ENCODE results near the gene HHIPL1. TPM values are rescaled to one million over a fixed set of nuclear protein-coding genes. Genes with fewer than 3 reads are reported as not detected.

Gene HHIPL1
- polyA plus RNA-seq (2013, experiment 1 of 2; ENCODE audit: insufficient read length), result 3.8 TPM
- 4.1 TPM for polyA plus RNA-seq (2013, experiment 2 of 2; ENCODE audit: insufficient read length)

DNA sequence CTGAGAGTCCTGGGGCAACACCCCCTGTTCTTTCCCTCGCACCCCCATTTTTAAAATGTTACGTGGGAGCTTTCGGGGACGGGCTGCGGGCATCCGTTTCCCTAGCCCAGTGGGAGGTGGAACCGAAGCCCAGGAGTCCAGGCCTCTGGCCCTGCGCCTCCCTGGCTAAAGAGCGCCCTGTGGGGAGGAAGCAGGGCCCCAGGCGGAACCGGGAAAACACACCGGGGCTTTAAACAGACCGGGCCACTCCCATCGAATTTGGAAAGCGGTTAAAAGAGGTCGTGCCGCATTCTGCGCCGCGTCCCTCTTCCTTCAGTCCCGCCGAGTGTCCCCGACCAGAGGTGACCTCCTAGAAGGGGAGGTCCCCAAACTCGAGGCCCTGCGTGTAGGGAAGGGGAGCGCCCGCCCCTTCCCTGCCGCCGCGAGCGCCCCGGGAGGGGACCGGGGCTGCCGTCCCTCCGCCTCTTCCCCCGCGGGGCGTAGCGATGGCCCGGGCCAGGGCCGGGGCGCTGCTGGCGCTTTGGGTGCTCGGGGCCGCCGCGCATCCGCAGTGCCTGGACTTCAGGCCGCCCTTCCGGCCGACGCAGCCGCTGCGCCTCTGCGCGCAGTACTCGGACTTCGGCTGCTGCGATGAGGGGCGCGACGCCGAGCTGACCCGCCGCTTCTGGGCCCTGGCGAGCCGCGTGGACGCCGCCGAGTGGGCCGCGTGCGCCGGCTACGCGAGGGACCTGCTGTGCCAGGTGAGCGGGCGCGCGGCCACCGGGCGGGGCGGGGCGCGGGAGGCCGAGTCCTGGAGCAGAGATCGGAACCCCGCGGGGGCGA lies at the start of gene HHIPL1:
Gene HHIPL1 (plus strand): TSS at position 407 of the 822 bp plus-strand sequence. CDS start 79 bp downstream, at position 486.
- peak; percentile 32 for DNase-seq

DNA sequence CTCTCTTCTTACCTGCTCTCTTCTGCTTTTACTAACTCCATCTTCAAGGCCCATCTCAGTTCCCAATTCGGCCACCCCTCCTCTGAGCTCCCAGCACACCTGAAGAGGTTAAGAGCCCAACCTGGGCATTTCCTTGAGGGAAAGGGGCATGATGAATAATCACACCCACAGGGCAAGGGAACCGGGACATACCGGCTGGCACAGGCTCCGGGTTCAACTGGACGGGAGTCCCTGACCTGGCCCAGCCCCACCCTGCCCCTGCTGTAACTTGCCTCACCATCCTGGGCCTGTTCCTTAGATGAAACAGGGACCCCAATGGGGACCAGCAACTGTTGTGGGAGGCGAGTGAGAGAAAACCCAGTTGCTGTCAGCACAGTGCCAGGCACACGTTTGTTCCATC lies 49.4 kb upstream of the HHIPL1 start:
- DNase-seq, result no peak

DNA sequence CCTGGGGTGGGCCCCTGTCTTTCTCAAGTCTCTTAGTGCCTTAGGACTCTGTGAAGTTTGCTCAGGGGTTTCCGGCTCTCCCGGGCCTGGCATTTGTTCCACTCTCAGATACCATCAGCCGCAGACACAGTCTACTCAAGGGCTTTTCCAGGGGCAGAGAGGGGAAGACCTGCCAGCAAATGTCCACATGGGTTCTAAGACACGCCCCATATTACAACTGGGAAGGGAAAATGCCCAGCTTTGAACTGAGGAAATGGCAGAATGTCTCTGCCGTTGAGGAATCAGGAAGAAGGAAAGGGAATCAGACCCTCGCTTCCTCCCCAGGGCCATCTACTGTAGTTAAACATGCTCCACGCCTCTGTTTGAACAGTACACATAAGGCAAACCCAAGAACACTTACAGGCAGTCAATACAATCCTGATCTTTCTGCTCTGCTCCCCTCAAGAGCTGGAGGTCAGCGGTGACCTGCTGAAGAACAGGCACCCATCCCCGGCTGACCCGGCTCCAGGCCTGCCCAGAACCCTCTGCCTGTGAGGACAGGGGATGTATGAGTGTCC lies 48.8 kb upstream of the HHIPL1 start:
- DNase-seq, result no peak

DNA sequence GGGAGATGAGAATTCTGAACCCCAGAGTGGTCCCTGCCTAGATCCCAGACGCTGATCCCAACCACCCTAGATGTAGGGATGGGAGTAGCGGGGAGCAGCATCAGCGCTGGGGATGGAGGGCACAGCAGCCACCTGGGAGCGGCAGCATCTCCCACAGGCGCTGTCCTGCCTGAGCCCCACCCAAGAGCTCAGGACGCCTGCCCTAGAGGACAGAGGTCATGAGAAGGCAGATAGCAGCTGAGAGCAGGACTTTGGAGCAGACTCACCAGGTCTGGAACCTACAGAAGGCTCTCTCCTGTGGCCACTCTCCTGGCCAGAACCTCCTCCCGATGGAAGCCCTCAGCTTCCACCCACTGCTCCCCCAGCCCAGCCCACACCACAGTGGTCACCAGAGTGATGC lies 48.2 kb upstream of the HHIPL1 start:
- DNase-seq, result no peak

DNA sequence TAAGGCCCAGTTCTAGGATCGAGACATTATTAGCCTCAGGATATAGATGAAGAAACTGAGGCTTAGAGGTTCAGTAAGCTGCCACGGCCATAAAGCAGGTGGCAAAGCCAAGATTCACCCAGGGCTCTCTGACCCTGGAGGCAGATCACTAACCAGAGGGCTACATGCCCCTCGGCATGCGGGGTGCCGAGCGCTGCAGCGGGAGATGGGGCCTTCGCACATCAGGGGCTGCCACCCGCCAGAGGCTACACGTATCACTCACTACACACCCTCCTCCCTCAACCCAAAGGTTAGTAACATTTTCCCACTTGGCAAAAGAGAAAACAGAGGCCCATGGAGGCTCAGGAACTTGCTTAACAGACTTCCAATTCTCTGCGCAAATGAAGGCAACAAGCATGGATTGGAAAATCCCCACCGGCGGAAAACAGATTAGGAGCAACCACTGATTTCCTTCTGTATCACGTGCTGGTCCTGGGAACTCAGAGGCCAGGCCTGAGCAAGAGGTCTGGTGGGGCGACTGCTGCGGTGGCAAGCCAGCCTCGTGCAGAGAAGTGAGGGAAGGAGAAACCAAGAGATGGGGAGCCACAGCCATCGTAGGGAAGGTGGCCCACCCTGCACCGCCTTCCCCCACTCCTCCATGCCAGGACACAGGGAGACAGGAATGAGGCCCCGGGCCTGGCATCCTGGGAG lies 46.9 kb upstream of the HHIPL1 start:
- no peak for DNase-seq

DNA sequence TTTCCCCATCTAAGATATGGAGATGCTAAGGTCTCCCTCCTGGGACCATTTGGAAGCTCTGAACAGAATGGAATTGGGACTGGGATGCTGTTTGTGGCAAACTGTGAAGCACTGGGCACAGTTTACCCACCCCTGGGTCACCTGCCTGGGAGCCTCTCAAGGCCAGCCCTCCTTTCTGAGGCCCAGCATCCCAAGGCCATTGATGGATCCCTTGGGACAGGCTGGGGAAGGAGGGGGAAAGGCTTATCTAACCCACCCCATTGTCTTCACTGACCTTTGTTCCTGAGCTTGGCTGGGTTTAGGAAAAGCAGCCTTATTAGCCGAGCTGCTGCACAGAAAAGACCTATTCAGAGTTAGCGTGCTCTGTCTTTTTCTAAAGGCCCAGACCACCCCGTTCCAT lies 46.2 kb upstream of the HHIPL1 start:
- DNase-seq, result no peak

DNA sequence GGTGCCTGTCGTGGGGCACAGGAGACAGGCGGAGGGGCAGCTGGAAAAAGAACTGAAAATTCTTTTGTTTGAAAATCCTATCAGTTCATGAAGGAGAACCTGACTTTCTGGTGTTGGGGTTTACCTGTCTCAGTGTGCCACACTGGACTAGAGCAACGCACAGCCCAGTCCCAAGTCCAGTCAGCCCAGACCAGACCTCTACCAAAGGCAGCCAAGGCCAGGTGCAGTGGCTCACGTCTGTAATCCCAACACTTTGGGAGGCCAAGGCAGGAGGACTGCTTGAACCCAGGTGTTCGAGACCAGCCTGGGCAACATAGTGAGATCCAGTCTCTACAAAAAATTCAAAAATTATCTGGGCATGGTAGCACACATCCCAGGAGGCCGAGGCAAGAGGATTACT lies 45.5 kb upstream of the HHIPL1 start:
- DNase-seq, result no peak

DNA sequence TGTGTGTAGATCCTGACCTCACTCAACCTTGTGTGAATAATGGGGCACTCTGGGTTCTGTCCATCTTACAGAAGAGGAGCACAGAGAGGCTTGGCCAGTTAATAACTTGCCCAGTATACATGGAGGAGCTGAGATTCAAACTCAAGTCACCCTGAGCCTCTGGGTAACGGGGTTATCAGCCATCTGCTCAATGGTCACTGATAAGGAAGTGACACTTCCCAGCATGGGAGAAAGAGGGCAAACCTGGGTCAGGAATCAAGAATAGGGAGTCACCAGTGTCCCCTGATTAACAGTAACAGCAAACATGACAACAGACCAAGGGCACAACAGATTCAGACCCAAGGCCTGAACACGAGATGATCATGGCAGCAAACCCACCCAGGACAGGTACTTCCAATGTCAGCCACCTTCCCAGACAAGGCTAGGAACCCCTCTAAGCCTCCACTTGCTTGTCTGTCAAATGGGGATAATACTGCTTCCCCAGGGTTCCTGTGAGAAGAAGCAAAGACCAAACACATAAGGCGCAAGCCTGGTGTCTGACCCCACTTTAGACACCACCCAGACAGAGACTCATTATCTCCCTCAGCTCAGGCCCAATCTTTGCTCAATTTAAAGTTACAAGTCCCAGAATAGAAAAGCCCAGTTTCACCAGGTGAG lies 44.6 kb upstream of the HHIPL1 start:
- no peak for DNase-seq

DNA sequence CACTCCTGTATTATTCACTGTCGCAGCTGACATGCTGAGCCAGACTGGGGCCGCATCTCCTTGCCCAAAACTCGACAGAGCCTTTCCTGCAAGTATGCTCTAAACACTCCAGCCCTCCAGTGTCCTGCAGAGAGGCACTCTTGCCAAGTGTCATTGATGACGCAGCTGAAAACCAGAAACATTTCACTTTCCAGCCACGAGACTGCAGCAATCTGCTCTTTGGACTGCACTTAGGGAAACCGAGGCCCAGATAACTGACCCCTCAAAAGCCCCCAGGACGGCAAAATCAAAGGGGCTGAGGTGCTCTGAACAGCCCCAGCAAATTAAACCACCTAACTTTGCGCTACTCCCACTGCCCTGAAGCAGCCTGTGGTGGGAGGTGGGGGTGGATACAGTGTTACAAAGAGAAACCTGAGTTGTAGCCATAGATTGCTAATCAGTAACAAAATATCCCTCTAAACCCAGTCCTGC lies 43.5 kb upstream of the HHIPL1 start:
- no peak for DNase-seq

DNA sequence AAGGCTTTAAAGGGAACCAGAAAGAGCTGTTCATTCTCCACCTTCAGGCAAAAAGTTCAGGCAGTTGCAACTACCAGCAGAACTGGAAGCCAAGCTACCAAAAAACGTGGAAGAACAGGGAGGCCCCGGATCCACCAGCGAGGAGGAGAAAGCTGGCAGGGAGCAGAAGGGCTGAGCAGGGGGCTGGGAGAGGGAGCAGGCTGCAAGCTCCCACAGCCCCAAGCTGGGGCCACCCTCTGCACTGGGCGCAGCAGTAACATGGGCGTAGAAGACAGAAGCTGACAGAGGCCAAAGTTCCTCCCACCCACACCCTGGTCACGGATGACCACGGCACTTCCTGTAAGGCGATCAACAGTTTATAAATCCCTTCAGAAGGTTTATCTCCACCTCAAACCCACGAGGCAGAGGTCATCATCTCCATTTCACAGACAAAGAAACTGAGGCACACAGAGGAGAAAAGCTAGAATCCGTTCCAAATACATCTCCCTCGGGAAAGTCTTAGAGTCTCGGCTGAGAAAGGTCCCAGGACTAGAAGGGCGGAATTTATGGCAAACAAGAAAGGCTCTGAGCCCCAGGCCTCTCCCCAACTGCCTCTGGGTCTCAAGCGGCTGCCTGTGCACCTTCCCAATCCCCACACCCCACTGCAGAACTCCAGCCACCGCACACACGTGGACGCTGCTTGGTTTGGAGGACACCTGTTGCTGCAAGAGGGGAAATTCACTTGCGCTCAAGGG lies 42.7 kb upstream of the HHIPL1 start:
- DNase-seq, result no peak

DNA sequence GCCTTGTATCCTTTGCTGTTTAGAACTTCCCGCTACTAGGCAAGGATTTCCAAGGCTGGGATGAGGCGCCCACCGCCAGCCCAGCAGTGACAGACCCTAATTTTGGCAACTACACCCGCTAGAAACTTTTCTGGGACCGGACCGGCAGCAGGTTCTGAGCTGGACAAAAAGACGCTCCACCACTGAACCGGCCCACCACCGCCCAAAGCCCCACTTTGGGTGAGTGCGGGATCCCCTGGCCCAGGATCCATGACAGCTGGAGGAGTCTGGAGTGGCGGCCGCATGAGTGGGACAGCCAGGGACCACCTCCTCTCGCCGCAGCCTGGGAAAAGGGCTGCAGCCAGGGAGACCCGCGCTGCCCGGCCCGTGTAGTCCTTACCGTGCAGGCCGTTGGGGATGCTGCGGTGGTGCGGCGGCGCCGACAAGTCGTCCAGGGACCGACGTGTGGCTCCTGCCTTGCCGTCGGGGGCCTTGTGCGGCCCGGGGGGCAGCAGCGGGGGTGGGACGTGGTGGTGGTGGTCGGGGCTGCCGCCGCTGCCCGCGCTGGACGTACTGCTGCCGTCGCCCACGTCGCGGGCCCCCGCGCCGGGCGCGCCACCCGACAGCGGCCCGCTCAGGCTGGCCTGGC lies 42.0 kb upstream of the HHIPL1 start:
- no peak for DNase-seq

DNA sequence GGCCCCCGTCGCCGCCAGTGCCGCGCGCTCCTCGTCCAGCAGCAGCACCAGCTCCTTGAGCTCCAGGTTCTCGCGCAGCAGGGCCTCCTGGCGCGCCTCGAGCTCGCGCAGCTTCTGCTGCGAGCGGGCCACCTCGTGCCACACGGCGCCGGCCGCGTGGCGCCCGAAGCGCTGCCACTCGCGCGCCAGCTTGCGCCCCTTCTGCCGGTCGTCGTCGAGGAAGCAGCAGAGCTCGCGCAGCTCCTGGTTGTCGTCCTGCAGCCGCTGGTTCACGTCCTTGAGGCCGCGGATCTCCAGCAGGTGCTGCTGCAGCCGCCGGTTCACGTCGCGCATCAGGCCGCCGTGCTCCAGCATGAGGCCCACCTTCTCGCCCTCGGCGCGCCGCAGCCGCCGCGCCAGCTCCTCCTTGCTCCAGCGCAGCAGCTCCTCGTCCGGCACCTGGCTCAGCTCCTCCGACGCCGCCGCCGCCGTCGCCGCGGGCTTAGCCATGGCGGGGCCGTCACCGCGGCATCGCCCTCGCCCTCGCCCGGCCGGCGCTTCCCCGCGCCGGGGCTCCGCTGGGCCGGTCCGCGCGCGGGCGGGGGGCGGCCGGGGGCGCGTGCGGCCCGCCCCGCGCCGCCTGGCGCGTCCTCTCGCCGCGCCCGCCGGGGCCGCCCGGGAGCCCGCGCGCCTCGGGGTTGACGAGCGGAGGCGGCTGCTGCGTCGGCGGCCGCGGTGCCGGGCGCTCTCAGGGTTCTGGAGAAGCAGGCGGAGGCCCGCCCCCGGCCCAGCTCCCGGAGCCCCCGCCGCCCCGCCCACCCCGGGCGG lies 41.3 kb upstream of the HHIPL1 start, which contains the start of gene CCDC85C:
Gene CCDC85C (minus strand): TSS at position 737 of the 807 bp plus-strand sequence. CDS start 248 bp downstream, at position 489.
- peak; percentile 37 for DNase-seq

DNA sequence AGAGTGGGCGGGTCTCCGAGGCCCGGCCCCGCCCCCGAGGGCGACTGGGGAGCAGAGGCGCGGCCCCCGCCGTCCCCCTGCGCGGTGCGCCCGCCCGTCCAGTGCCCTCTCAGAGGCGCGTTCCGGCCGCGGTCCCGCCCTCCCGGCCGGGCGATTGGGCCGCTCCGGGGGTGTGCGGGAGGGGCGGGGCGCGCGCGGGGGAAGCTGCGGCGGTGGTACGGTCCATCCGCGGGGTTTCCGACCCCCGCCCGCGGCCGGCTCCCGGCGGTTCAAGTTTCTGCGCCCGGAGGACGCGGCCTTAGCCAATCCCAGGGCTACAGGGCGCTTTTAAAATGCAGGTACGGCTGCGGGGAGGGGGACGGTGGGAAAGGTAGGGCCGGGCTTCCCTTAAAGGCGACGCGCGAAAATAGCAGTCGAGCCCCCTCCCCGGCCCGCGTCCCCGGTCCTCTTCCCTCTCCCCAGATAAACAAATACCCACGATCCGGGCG lies 40.6 kb upstream of the HHIPL1 start:
- peak; percentile 97 for DNase-seq

DNA sequence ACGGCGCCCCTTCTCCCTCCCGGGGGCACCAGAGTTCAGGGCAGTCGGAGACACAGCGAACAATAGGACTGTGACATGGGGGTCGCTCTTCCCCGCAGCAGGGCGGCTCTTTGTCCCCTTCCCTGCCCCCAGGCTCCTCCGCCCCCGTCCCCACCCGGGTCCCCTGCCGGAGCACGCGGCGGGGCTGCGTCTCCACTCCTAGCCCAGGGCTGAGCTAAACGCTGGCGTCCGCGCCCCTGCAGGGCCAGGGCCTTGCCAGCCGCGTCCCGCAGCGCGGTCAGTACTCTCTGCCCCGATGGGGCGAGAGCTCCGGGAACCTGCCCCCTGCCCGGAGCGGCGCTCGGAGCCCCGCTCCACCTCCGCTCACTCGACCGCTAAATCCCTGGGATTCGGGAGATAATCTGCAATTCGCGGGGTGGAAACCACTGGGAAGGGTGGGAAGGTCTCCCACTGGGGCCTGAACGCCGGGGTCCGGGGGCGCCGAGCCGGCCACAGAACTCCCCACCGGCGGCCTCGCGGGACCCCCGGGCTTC lies 40.1 kb upstream of the HHIPL1 start:
- DNase-seq, result peak; percentile 32

DNA sequence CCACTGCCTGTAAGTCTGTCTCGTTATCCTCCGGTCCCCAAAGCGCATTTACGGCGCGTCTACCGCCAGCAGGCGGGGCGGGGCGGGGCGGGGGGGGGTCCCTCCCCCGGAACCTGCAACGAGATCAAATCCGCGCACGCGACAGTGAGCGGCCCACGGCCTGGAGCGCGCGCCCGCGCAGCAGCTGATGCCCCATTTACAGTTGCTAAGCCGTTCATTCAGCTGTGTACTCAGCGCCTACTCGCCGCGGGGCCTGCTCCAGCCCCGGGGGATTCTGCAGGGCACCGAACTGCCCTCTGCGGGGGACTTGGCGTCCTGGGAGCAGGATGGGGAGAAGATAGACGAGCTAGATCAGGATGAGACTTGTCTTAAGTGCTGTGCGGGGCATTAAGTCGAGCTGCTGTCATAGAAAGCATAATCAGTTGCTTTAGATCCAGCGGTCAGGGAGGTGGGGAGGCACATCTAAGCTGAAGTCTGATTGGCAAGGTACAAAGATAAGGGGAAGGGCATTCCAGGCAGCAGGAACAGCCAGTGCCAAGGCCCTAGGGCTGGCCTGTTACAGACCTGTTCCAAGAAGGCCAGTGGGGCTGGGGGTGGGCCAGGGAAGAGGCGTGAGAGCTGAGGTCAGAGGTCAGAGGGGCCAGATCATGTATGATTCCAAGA lies 39.5 kb upstream of the HHIPL1 start:
- DNase-seq, result peak; percentile 67

DNA sequence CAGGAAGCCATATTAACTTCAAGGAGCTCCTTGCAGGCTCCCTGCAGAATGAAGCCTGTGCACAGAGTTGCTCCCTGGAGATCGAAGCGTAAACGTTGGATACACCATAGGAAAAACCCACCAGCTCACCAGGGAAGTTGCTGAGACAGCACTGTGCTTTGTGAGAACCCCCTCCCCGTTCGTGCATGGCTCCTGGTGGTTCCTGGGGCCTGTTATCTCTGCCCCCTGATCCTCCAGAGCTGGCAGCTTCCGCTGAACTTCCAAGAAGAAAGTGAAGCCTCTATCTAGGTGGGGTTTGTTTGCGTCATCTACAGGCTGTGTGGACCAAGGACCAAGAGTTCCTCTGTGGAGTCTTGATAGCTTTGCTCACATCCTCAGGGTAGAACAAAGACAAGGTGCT lies 38.6 kb upstream of the HHIPL1 start:
- no peak for DNase-seq

DNA sequence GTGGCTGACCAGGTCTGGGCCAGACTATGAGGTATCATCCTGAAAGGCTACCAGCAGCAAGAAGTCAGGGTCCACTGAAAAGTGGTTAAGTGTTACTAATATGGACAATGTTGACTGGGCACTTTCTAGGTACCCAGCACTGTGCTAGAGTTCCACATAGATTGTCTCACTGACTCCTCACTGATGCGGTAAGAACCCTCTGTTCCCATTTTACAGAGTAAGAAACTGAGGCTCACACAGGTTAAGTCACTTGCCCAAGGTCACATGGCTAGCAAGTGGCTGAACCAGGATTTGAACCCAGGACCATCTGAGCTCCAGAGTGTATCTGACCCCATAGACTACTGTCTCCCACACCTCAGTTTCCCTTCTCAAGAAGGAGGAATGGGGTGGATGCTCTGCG lies 36.3 kb upstream of the HHIPL1 start:
- no peak for DNase-seq

DNA sequence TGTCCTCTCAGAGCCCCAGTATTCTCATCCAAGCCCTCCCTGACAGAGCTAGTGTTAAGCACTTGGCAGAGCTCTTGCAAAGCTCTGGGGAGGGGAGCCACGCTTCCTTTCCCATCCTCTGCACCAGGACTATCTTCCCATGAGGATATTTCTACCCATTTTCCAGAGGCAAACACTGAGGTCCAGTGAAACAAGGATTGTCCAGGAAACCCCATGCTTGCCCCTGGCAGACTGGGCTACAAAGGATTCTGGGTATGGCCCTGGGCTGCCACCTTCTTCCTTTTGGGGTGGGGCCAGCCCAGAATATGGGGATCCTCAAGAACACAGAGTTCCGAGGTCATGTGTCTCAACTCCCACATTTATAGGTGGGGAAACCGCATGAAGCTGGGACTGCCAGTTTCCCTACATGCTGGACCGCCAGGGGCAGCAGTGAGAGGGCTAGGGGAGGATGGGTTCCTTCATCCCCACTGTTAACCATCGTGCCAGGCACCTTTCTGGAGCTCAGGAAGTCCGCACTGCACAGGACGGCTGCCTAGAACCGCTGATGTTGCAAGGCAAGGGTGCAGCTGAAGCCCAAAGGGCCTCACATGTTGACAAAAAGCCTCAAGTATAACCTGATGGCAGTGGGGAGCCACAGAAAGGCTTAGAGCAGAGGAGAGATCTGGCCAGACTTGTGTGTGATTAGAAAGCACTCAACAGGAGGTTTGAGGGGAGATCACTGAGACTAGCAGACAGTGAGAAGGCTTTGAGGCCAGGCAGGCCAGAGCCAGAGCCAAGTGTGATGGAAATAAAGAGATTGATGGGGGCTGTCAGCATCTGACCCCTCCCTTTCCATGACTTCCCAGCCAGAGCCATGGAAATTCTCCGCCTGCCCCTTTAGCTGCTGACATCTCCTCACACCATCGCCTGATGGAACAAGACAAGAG lies 35.4 kb upstream of the HHIPL1 start:
- no peak for DNase-seq
